GM18861 (cell line): ENCODE results near the gene TTLL11.

ENCODE experiments used
- ATAC-seq: cut with Tn5 transposase; IDR thresholded peaks from one replicate; pipeline ENCODE4 v1.9.1; 2021; ENCODE audit not compliant: unreplicated experiment

TTLL11 gene

DNA sequence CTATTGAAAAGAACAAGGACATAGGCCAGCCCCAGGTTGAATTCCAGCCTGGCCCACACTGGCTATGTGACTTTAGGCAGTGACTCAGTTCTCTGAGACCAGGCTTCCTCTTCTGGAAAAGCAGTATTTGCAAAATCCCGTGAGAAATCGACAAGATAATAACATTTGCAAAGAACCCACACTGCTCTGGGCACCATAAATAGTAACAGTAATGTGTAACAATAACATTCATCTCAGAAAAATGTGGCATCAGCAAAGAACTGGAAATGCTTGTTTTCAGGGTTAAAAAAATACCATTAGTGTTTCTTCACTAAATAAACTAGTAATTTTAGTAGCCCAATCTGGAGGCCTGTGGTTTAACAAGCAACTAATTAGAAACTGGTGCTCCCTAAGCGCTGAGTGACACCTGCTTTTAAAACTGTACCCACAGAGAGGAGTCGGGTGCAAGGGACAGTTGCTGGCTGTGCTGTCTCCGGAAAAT is 148.4 kb downstream of the TTLL11 start:
- ATAC-seq, result no peak

DNA sequence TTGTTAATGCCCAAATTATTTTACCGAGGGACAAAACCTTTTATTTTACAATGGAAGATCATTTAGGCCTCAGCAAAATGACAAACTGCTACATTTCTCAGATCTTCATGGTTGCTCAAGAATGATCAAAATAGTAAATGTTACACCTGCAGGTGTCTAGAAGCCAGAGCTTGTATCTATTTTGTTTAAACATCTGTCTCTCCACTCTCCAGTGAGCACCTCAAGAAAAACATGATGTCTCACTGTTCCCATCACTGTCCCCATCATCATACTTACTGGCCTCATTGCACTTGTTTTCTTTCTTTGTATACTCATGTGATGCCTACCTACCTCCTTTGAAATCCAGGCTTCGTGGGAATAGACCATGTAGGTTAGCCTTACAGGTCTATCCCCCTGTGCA is 149.6 kb downstream of the TTLL11 start:
- no peak for ATAC-seq

DNA sequence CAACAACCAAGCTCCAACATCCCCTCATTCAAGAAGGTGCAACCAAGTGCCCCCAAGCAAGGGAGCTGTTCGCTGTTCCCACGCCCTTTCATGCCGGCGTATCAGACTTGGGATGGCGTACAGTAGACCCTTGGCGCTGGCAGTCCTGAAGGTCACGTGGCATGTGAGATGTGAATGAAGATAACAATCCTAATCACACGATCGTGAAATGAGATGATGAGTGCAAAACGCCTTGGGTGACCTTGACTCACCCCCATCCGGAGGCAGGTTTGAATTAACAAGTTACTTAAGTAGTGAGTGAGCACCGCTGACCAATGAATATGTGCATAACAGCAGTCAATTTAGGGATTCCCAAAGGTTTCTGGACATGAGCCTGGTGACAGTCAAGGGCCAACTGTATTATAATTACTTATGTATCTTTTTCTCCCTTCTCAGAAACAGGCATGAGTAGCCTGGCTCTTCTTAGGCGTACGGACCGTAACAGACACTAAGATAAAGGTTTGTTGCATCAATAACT is 150.2 kb downstream of the TTLL11 start:
- no peak for ATAC-seq

DNA sequence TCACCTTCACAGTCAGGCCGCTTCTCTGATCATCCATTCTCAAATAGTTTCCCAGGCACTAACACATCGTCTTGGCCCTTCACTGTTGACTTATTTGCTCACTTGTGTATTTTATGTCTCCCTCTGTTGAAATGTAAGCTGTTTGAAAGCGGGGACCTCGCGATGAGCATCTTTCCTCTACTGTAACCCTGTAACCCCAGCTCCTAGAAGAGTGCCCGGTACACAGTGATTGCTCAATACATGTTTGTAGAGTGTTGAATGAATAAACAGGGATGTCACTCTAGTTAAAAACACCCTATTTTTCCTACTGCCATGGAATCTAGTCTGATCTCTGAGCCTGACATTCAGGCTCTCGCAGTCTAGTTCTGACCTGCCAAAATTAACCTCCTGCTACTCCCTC is 150.8 kb downstream of the TTLL11 start:
- ATAC-seq, result no peak

DNA sequence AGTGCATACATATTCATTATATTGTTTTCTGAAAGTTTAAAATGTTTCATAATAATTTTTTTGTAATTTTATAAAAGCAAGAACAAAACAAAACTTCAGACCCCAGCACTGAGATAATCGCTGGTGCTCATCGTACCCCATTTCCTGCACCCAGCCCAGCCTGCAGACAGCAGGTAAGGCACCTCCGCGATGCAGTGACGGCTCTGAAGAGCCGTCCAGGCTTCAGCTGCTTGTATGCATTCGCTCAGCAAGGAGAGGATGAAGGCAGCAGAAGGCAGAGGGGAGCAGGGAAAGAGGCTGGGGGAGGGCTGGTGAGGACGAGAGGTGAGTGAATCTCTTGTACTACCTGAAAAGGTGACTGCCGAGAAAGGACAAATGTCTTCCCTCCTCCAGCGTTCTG is 153.5 kb downstream of the TTLL11 start:
- ATAC-seq, result no peak

DNA sequence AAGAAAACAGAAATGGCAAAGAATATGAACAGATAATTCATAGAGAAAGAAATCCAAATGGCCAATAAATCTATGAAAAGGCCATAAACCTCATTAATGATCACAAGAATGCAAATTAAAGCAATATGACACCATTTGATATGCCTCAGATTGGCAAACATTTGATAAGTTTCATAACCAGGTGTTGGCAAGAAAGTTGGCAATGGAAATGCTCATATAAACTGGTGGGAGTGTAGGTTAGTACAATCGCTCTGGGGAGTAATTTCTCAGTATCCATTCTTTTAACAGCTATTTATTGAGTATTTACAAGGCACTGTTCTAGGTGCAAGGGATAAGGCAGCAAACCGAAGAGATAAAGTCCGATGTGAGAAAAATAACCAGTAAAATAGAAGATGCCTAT is 154.5 kb downstream of the TTLL11 start:
- ATAC-seq, result no peak

DNA sequence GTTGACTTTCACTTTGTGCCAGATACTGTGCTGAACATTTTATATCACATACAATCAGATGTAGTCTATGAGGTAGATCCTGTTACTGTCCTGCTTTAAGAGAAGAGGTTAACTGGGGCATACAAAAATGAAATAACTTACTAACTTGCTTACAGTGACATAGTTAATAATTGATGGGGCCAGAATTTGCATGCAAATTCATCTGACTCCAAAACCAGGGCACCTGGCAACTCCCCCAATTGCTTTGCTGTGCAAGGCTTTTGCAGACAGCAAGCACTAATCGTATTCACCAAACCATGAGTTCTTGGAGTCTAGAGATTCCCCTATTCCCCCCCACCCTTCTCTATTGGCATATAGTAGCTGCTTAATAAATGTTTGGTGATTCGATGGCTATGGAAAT is 155.9 kb downstream of the TTLL11 start:
- ATAC-seq, result no peak

DNA sequence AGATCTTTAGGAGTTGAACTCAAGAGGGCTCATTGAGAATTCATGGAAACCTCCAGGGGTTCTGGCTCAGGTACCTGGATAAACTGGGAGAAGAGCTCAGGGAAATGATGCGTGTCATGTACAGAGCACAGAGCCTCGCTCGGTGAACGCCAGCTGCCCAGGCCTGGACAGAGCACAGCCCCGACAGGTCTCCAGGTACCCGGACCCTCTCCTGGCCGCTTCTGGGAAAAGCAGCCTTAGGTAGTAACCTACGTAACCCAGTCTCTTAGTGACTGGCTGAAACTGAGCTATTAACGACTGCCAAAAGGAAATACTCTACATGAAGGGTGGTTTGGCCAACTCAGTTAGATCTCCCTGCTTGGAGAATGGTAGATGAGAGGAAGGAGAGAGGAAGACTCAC is 157.4 kb downstream of the TTLL11 start:
- no peak for ATAC-seq

DNA sequence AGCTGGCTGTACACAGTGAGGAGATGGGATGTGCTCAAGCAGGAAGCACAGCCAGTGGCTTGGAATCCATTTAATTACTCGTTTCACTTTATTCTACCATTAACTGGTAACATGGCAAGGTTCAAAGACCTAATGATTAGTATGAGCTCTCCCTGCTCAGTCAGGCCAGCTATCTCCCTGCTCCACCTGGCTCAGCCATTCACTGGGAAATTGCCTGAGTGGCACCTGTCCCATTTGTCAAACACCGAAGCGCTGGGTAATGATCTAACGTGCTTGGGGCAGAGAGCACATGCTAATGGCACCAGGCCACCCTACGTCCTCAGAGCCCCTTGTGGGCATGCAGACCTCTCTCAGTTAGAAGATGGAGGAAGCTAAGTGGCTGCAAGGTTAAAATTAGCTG is 162.2 kb downstream of the TTLL11 start:
- no peak for ATAC-seq

DNA sequence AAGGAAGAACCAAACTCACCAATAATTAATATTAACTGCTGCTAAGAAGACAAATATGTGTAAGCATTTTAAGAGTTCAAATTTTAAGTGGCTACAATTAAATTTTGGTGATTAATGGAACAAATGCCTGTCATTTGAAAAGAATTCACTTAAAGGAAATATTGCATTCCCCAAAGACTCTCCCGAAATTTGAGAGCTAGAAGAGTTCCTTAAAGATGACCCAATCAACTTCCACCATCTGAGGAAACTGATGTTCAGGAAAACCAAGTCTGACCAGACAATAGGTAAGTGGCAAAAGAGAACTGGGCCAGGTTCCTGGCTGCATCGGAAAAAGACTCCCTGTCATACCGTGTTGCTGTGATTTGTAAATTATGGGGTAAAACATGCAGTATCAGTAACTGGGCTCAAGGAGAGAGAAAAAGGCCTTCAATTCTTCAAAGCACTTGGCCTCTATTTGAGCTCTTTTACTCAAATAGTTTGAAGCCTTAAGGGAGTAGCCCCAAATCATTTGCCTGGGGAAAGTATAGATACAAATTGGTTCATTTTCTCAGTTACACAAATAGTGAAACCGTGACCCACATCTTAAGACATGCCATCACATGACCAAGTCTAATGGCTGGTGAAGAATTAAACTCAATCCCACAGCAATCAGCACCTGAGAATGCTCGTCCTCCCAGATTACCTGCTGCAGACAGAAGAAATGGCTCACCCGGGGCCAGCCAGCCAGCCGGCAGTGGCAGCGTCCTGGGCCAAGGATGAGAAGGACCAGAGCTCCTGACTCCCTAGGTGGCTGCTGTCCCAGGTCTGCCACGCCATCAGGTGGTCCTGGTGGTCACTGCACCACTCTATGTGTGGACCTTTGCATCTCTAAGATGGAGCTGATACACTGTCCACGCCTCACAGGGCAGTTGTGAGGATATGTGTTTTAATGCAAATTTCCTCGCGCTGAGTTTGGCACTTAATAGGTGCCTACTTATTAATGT is 162.9 kb downstream of the TTLL11 start:
- no peak for ATAC-seq

DNA sequence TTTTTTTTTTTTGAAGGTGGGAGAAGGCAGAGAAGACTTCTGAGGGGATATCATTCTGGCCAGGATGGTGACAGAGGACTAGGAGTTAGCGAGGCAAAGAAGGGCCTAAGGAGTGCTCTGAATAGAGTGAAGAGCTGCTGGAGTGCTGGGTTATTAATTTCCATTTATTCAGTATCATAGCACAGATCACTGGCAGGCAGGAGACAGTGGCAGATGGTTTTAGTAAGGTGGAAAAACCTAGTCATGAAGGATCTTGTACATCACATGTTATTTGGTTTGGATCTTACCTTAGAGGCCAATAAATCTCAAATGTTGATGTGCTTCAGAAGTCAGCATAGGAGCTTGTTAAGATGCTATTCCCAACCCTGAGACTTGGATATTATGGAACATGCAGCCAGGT is 165.5 kb downstream of the TTLL11 start:
- ATAC-seq, result no peak

DNA sequence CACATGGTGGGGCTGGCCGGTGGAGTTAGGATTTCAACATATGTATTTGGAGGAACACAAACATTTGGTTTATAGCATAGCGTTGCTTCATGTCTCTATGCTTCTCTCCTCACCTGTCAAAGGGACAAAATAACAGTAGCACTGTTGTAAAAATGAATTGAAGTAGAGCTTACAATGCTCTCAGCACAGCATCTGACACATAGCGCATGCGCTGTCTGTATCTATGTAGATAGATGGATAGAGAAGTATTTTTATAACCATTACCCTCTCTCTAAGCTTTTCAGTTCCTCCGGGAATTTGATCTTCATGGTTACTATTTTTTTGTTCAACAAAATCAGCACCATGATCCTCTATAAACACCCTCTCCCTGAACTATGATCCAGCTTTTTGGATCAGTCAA is 166.0 kb downstream of the TTLL11 start:
- ATAC-seq, result no peak

DNA sequence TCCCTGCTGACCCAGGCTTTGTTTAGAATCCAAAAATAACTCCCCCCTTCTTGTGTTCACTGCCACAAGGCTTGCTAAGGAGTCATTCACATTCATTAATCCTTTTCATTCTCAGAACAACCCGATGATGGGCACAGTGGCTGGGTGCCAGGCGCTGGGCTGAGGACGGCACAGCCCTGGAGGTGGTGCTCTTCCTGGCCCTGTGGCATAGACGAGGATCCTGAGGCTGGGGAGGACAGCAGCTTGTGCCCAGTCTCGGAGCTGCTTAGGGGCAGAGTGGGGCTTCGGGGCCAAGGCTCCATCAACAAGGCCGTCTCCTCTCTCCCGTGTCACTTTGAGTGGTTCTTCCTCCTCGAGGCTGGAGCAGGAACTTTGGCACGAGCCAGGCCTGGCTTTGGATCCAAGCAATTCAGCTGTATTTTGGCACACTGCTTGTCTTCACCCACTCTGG is 166.7 kb downstream of the TTLL11 start:
- ATAC-seq, result no peak

DNA sequence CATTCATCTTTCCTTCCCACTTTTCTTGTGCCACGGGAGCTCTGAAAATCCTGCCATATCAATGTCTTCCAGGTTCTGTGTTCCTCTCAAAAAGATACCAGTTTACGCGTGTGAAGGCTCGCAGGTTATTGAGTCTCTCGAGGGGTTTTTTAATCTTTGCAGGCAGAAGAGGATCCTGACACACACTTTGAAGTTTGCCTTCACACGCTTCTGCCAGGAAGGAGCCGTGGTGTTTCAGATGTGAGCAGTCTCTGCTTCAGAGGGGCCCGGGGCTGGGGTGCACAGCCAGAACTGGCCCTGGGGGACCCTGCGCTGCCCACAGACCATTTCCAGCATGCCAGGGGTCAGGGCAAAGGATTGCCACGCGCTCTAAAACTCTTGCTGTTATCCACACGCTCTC is 167.2 kb downstream of the TTLL11 start:
- ATAC-seq, result no peak

DNA sequence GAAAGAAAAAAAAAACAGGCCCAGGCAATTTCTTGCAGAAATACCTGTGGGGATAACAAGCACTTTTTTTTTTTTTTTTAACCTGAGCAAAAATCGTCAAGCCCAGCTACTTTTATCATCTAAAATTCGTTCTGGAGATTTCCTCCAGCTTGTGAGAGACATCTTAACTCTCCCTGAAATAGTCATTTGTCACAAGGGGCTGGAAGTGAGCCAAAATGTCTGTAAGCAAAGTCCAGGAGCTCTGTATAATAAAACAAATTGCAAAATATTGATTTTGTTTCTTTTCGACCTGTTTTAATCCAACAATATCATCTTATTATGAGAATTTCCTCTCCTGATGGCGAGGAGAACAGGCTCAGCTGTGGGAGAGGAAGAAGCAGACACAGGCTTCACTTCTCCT is 168.4 kb downstream of the TTLL11 start:
- ATAC-seq, result no peak

DNA sequence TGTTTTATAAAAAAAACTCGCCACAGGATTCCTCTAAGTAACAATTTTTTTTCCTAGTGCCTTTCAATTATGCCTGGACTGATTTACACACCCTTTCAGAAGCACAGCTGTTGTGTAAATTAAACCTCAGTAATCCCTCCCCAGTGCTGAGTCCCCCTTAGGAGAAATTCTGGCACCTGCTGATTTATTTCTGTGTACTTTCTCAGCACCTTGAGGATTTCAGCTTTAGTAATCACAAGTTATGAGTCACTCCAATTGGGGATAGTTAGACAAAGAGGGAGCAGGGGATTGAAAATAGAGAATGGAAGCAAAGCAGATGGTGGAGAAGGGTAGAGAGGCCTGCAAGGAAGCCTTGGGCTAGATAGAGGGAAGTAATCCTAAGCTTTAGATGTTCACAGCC is 171.7 kb downstream of the TTLL11 start:
- ATAC-seq, result no peak

DNA sequence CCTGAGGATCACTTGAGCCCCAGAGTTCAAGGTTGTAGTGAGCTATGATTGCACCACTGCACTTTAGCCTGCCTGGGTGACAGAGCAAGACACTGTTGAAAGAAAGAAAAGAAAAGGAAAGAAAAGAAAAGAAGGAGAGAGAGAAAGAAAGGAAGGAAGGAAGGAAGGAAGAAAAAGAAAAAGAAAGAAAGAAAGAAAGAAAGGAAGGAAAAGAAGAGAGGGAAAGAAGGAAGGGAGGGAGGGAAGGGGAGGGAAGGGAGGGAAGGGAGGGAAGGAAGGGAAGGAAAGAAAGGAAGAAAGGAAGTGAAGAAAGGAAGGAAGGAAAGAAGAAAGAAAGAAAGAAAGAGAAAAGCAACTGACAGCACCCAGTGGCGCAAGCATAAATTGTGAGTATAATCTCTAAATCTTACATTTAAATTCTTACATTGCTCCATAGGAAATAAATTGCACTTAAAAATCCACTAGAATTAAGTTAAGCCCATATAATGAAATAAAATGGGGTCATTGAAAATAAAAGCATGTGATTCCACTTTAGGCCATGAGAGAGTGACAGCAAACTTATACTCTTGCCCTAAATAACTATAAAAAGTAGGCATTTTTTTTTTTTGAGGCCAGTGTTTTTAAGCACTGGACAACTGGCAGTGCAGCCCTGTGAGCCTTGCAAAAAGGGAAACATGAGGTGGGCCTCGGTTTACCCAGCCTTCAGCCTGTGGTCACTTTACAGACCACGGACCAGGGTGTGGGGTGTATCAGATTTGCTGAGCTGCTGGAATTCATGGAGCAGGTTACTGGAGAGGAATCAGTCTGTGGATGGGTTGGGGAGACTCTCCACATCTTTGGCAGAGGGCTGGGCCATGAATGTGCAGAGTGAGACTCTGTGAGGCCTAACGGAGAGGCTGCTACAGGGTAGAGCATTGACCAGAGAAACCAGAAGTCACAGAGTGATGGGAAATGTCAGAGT is 175.5 kb downstream of the TTLL11 start:
- no peak for ATAC-seq

DNA sequence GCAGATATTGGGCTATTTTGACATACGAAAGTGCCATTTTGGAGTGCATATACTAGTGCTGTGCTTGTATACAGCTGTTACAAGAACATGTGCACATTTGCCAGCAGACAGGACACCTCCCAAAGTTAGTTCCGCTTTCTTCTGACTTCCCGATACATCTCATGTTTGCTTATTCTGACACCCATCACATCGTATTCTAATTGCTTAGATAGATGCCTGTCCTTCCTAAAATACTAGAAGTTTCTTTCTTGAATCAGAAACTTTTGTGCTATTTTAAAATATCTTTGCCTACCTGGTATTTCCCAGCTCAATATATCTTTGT is 177.8 kb downstream of the TTLL11 start:
- no peak for ATAC-seq

DNA sequence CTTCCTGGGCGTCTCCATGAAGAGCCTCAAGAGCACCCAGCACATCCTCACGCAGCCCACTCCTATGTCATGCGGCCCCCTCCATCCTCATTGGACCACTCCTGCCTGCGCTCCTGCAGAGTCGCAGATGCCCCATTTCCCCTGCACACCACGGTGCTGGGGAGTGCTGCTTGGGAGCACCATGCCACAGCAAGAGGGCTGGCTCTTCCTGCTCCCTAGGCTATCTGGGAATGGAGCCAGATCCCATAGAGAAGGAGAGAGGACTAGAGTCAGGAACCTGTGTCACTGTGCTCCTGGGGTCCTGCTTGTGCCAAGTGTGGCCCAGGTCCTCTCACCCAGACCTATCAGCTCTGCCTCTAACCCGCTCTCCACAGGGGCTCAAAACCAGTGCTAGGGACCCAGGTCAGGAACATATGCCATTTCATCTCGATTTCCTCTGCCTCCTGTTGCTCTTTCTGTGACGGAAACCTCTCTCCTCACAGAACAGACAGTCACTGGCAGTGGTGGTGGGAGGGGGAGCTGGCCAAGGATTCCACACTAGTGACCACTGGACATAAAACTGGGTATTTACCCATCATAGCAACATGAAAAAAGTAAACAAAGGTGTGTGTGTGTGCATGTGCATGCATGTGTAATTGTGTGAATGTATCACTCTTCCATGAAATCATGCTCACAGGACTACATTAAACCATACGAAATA is 178.4 kb downstream of the TTLL11 start:
- ATAC-seq, result no peak

DNA sequence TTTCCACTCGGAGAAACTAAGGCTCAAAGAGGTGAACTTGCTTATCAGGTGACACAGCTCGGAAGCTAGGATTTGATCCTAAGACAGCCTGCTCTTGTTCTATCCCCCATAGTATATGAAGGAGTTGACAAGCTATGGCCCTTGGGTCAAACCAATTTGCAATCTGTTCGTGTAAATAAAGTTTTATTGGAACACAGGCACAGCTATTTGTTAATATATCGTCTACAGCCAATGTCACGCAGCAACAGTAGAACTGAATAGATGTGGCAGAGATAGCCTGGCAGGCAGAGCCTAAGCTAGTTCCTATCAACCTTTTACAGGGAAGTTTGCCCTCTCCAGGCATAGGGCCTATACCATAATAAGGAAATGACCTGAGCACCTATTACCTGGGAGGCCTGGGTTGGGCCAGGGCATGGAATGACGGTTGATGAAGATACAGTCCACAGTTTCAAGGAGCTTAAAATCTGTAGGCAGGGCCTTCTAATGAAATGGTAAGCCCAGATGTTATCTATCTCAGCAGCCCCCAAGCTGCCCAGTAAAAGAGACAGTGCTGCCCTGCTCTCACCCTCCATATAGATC is 179.0 kb downstream of the TTLL11 start:
- ATAC-seq, result no peak
